Measurements from ENCODE around the gene CUEDC2. TPM values are rescaled to one million over a fixed set of nuclear protein-coding genes. Genes with fewer than 3 reads are reported as not detected.

The CUEDC2 gene
- total RNA-seq, 1 donor from 2014 or later = 59.0 TPM

- Mint-ChIP-seq H3K4me3 (peak overlapping the region; percentile 78), H3K9me3 (no peaks in the 10 kb centered on the region), H3K27me3 (ENCODE audit: insufficient read depth) (peaks cover 24% of the 10 kb centered on the region), H3K27ac (peak overlapping the region; percentile 81), H3K4me1 (ENCODE audit: low read depth) (peaks cover 54% of the 10 kb centered on the region), H3K36me3 (ENCODE audit: low read depth) (peaks cover 3% of the 10 kb centered on the region)
- intact Hi-C loops (cut with micrococcal nuclease) = loop anchor here (1.0 kb wide), 3 partner anchors 11 to 92 kb away; partner anchors contain the start of genes ACTR1A and NFKB2
- no peak for DNase-seq (ENCODE audit: low spot score)
Observed at GRCh38 chr10:102409604-102410428, 22.6 kb downstream of the CUEDC2 start.

DNA sequence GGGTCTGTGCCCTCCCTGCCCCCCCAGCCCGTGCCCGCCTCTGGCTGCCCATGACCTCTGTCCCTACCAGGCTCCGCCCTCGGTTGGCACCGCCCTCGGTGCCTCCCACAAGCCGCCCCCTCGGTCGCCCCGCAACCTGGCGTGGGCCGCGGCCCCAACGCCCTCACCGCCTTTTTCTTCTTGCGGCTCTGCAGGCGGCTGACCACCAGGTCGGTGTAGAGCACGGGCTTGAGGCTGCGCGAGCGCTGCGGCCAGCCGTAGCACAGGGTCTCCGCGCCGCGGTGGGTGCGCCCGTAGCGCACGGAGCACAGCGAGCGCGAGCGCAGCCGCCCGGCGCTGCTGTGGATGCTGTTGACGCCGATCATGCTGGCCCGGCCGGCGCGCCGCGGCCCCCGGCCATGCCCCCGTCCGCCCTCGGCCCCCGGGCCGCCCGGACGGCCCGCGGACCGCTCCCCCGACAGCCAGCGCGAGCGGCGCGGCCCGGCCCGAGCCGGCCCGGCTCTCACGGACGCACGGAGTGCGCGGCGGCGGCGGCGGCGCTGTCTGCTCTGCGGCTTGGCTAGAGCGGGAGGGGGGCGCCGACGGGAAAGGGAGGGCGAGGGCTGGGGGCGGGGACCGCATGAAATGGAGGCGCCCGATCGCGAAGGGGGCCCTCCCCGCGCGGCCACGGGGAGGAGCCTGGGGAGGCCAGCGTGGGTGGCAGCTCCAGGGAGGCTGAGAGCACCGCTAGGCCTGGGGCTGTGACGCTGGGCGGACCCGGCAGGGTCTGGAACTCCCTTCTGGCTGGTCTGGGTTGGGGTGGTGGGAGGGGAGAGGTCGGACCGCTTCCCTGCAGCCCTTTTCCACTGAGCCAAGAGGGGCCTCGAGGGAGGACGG lies 23.4 kb downstream of the CUEDC2 start:
- intact Hi-C loops (cut with micrococcal nuclease) = loop anchor here (1.0 kb wide), 3 partner anchors 12 to 93 kb away; partner anchors contain the start of genes ACTR1A and NFKB2
- peak; percentile 64 for DNase-seq (ENCODE audit: low spot score)
- Mint-ChIP-seq H3K36me3 (ENCODE audit: low read depth) (peaks cover 7% of the 10 kb centered on the region), H3K9me3 (no peaks in the 10 kb centered on the region), H3K4me3 (peak overlapping the region; percentile 87), H3K27me3 (ENCODE audit: insufficient read depth) (peaks cover 24% of the 10 kb centered on the region), H3K4me1 (ENCODE audit: low read depth) (peaks cover 54% of the 10 kb centered on the region), H3K27ac (peak overlapping the region; percentile 81)

- H3K4me3 Mint-ChIP-seq = peak overlapping the region; percentile 87
- H3K4me1 Mint-ChIP-seq (ENCODE audit: low read depth) = peaks cover 52% of the 10 kb centered on the region
- H3K27me3 Mint-ChIP-seq (ENCODE audit: insufficient read depth) = peaks cover 23% of the 10 kb centered on the region
- H3K9me3 Mint-ChIP-seq = no peaks in the 10 kb centered on the region
- peaks cover 7% of the 10 kb centered on the region for H3K36me3 Mint-ChIP-seq (ENCODE audit: low read depth)
- DNase-seq (ENCODE audit: low spot score) = no peak
- intact Hi-C loops (cut with micrococcal nuclease) = no loop called here
- peak overlapping the region; percentile 82 for H3K27ac Mint-ChIP-seq
Observed at GRCh38 chr10:102408131-102408727, 24.1 kb downstream of the CUEDC2 start.

DNA sequence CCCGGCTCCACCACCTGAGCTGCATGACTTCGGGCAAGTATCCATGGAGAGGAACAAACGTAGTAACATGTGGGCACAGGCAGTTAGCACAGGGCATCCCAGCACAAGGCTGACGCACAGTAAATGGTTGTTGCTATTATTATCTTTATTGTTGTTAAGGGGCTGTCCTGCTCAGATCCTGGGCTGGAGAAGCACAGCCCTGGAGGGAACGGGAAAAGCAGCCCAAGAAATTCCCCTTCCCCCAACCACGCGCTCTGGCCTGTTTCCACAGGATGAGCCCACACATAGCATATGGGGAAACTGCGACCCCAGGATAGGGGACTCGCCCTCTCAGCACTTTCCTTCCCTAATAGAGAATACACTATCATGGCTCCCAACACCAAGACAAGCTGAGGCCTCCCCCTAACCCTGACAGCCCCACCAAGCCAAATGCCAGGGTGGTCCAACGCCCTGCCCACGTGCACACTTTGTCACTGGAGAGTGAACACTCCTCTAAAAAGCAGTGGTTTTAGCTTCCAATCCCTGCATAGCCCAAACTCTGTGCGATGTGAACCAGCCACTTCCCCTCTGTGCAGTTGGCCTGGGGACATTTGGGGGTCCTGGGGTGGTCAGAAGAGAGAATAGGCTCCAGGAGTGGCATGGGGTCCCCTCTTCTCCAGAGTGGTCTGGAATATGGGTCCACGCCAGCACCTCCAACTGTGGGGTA lies 24.8 kb downstream of the CUEDC2 start:
- H3K36me3 Mint-ChIP-seq (ENCODE audit: low read depth) = peaks cover 8% of the 10 kb centered on the region
- peak overlapping the region; percentile 23 for H3K4me3 Mint-ChIP-seq
- H3K27ac Mint-ChIP-seq = no peak overlapping the region
- no peak for DNase-seq (ENCODE audit: low spot score)
- intact Hi-C loops (cut with micrococcal nuclease) = no loop called here
- H3K4me1 Mint-ChIP-seq (ENCODE audit: low read depth) = peaks cover 46% of the 10 kb centered on the region
- no peaks in the 10 kb centered on the region for H3K9me3 Mint-ChIP-seq
- peaks cover 17% of the 10 kb centered on the region for H3K27me3 Mint-ChIP-seq (ENCODE audit: insufficient read depth)

DNA sequence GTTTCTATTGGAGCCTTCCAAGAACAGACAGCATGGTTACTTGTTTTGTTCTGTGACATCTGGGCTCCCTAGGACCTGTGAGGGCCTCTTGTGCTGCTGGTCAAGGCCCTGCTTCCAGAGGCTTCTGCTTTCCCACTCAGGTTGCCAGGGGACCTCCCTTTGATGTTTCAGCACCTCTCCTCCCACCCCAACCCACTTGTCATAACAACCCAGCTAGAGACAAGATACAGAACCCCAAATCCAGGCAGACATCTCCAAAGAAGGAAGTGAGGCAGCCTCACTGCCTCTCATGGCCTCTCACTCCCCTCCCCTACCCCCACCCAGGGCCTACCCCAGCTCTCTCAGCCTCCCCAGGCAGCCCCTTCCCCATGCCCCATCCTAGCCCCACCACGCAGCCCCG lies 25.6 kb downstream of the CUEDC2 start:
- peaks cover 11% of the 10 kb centered on the region for H3K36me3 Mint-ChIP-seq (ENCODE audit: low read depth)
- intact Hi-C loops (cut with micrococcal nuclease) = no loop called here
- H3K9me3 Mint-ChIP-seq = no peaks in the 10 kb centered on the region
- peak overlapping the region; percentile 46 for H3K4me3 Mint-ChIP-seq
- H3K27me3 Mint-ChIP-seq (ENCODE audit: insufficient read depth) = peaks cover 17% of the 10 kb centered on the region
- DNase-seq (ENCODE audit: low spot score) = no peak
- peaks cover 44% of the 10 kb centered on the region for H3K4me1 Mint-ChIP-seq (ENCODE audit: low read depth)
- no peak overlapping the region for H3K27ac Mint-ChIP-seq

DNA sequence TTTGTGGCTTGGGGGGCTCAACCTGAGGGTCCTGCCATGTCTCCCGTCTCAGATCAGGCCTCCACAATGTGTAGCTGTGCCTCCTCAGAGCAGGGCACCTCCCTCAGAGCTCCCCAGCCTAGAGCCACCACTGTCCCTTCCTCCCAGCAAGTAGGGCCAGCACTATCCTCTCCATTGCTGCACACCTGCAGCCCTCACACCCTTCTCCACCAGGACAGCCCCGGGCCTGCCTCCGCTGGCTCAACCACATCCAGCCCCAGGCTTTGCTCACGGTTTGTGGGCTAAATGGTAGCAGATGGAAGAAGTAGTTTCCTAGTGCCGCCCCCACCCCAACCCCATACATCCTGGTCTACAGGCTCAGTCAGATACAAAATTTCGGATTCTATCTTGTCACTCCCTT lies 26.7 kb downstream of the CUEDC2 start:
- Mint-ChIP-seq H3K4me1 (ENCODE audit: low read depth) (peaks cover 35% of the 10 kb centered on the region), H3K9me3 (no peaks in the 10 kb centered on the region), H3K27ac (peak overlapping the region; percentile 40), H3K36me3 (ENCODE audit: low read depth) (peaks cover 15% of the 10 kb centered on the region), H3K27me3 (ENCODE audit: insufficient read depth) (peaks cover 9% of the 10 kb centered on the region), H3K4me3 (no peak overlapping the region)
- DNase-seq (ENCODE audit: low spot score) = no peak
- intact Hi-C loops (cut with micrococcal nuclease) = no loop called here

GRCh38 chr10:102405108-102405571 lies 27.2 kb downstream of the CUEDC2 start:
- intact Hi-C loops (cut with micrococcal nuclease) = no loop called here
- H3K4me1 Mint-ChIP-seq (ENCODE audit: low read depth) = peaks cover 40% of the 10 kb centered on the region
- DNase-seq (ENCODE audit: low spot score) = no peak

DNA sequence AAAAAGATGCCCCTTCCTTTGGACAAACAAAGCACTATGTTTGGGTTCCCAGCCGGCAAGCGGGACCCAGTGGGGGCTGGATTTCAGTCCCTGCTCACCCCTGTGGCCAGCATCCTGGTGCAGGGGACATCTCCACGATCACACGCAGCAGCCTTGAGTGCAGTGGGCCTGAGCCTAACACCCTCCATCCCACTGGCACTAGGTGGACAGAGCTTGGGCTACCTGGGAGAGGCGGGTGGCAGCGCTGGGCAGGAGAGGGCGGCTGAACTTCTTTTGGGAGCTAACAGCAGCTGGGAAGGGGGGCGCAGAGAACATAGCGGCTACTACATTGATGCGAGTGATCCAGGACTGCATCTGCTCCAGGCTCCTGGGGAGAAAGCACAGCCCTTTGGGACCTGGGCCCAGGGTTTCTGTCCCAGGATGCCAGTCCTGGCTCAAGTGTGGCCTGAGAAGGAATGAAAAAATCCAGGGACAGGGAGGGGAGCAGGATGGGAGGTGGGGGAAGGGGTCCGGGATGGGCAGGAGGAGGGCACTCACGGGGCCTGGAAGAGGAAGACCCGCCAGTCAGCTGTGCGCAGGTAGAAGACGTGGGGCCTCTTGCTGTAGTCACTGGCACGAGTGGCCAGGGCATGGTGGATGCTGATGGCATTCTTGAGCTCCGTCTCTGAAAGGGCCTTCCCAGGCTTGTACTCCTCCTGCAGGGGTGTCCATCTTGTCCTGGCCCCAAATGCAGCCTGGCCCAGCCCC lies 27.8 kb downstream of the CUEDC2 start:
- H3K36me3 Mint-ChIP-seq (ENCODE audit: low read depth) = peaks cover 23% of the 10 kb centered on the region
- DNase-seq (ENCODE audit: low spot score) = no peak
- no peak overlapping the region for H3K4me3 Mint-ChIP-seq
- no peaks in the 10 kb centered on the region for H3K9me3 Mint-ChIP-seq
- intact Hi-C loops (cut with micrococcal nuclease) = no loop called here
- H3K4me1 Mint-ChIP-seq (ENCODE audit: low read depth) = peaks cover 40% of the 10 kb centered on the region
- H3K27me3 Mint-ChIP-seq (ENCODE audit: insufficient read depth) = peaks cover 6% of the 10 kb centered on the region
- H3K27ac Mint-ChIP-seq = no peak overlapping the region

More at GRCh38 chr10:102405108-102405571, 27.2 kb downstream of the CUEDC2 start:
- H3K27me3 Mint-ChIP-seq (ENCODE audit: insufficient read depth) = peaks cover 9% of the 10 kb centered on the region
- H3K27ac Mint-ChIP-seq = no peak overlapping the region
- peaks cover 19% of the 10 kb centered on the region for H3K36me3 Mint-ChIP-seq (ENCODE audit: low read depth)
- H3K9me3 Mint-ChIP-seq = no peaks in the 10 kb centered on the region
- H3K4me3 Mint-ChIP-seq = no peak overlapping the region

DNA sequence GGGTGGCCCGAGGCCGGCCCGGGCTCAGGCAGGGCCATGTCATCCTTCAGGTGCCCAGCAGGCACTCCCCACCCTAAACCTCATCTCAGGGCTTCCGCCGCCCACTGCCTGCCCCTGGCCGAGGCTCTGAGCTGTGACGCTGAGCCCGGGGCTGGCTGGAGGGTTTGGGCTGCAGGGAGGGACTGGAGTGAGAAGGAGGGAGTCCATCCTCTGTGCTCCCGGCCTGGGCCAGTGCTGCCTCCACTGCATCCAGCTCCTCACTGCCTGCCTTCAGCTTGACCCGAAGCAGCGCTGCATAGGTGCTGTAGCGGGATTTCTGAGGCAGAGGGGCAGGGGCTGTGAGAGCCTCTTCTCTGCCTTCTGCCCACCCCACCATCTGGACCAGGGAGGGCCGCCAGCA lies 29.3 kb downstream of the CUEDC2 start:
- Mint-ChIP-seq H3K4me3 (no peak overlapping the region), H3K27ac (no peak overlapping the region), H3K27me3 (ENCODE audit: insufficient read depth) (peaks cover under 1% of the 10 kb centered on the region), H3K9me3 (no peaks in the 10 kb centered on the region), H3K4me1 (ENCODE audit: low read depth) (peaks cover 41% of the 10 kb centered on the region), H3K36me3 (ENCODE audit: low read depth) (peaks cover 28% of the 10 kb centered on the region)
- DNase-seq (ENCODE audit: low spot score) = no peak
- intact Hi-C loops (cut with micrococcal nuclease) = no loop called here

GRCh38 chr10:102402512-102402896 lies 29.9 kb downstream of the CUEDC2 start:
- intact Hi-C loops (cut with micrococcal nuclease) = no loop called here
- peaks cover 34% of the 10 kb centered on the region for H3K36me3 Mint-ChIP-seq (ENCODE audit: low read depth)
- H3K27me3 Mint-ChIP-seq (ENCODE audit: insufficient read depth) = no peaks in the 10 kb centered on the region
- DNase-seq (ENCODE audit: low spot score) = no peak
- peaks cover 46% of the 10 kb centered on the region for H3K4me1 Mint-ChIP-seq (ENCODE audit: low read depth)
- H3K4me3 Mint-ChIP-seq = no peak overlapping the region
- no peaks in the 10 kb centered on the region for H3K9me3 Mint-ChIP-seq
- H3K27ac Mint-ChIP-seq = no peak overlapping the region

- peaks cover 46% of the 10 kb centered on the region for H3K4me1 Mint-ChIP-seq (ENCODE audit: low read depth)
- intact Hi-C loops (cut with micrococcal nuclease) = no loop called here
- H3K27me3 Mint-ChIP-seq (ENCODE audit: insufficient read depth) = no peaks in the 10 kb centered on the region
- no peak overlapping the region for H3K4me3 Mint-ChIP-seq
- no peak overlapping the region for H3K27ac Mint-ChIP-seq
- peaks cover 38% of the 10 kb centered on the region for H3K36me3 Mint-ChIP-seq (ENCODE audit: low read depth)
- DNase-seq (ENCODE audit: low spot score) = no peak
- no peaks in the 10 kb centered on the region for H3K9me3 Mint-ChIP-seq
Observed at GRCh38 chr10:102401735-102402511, 30.5 kb downstream of the CUEDC2 start.
